ENCODE results near the gene LIN54. TPM values are rescaled to one million over a fixed set of nuclear protein-coding genes. Genes with fewer than 3 reads are reported as not detected.
"Not testable (repeated sequence)": the region's sequence is repeated elsewhere in the genome, so short reads cannot be mapped to it uniquely, and the experiment has no call there.

The LIN54 gene
- total and polyA plus RNA-seq, 8 donors = 1.1 to 5.7 (median 3.1) TPM

DNA sequence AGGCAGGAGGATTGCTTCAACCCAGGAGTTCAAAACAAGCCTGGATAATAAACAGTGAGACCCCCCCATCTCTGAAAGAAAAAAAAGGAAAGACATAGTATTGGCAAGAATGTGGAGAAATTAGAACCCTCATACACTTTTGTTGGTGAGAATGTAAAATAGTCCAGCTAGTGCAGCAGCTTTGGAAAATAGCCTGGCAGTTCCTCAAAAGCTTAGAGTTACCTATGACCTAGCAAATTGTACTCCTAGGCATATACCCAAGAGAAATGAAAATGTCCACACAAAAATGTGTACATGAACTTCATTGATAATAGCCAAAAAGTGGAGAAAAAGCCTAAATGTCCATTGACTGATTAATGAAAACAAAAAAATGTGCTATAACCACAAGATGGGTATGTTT lies 88.8 kb downstream of the LIN54 start:
- no peak overlapping the region for H3K27ac ChIP-seq
- FAIRE-seq (no peak), DNase-seq (no peak), ATAC-seq (no peak)
- H3K36me3 ChIP-seq = peaks cover 0 to 11% (median 0%) of the 10 kb centered on the region in 3 donors
- TF ChIP-seq, protein P1, sequence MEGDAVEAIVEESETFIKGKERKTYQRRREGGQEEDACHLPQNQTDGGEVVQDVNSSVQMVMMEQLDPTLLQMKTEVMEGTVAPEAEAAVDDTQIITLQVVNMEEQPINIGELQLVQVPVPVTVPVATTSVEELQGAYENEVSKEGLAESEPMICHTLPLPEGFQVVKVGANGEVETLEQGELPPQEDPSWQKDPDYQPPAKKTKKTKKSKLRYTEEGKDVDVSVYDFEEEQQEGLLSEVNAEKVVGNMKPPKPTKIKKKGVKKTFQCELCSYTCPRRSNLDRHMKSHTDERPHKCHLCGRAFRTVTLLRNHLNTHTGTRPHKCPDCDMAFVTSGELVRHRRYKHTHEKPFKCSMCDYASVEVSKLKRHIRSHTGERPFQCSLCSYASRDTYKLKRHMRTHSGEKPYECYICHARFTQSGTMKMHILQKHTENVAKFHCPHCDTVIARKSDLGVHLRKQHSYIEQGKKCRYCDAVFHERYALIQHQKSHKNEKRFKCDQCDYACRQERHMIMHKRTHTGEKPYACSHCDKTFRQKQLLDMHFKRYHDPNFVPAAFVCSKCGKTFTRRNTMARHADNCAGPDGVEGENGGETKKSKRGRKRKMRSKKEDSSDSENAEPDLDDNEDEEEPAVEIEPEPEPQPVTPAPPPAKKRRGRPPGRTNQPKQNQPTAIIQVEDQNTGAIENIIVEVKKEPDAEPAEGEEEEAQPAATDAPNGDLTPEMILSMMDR (IDR thresholded peaks at IDR 0.05) = no peak
- intact Hi-C loops (cut with DNase I) = no loop called here
- no peaks in the 10 kb centered on the region for H3K27me3 ChIP-seq
- H3K4me3 ChIP-seq = no peak overlapping the region
- H3K9me3 ChIP-seq = no peaks in the 10 kb centered on the region
- no peaks in the 10 kb centered on the region for H3K4me1 ChIP-seq

DNA sequence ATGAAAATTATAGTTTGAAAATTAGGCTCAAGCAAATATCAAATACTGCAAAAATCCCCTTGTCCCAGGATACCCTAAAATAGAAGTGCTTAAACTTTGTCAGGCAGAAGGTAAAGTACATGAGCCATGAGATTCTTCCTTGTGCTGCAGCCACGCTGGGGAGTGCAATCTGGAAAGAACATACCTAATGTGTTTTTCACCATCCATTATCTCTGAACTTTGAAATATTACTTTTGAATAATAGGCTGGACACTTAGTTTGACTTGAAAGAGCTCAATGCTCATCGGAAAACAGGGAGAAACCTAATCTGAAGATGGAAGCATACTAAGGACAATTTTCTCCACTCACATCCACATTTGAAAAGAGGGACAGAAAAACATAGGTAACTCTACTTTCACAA lies 91.2 kb downstream of the LIN54 start:
- Histone ChIP-seq H3K4me1 (no peaks in the 10 kb centered on the region), H3K9me3 (no peaks in the 10 kb centered on the region), H3K27ac (no peak overlapping the region), H3K27me3 (no peaks in the 10 kb centered on the region), H3K4me3 (no peak overlapping the region), H3K36me3 (peaks cover 0 to 18% (median 0%) of the 10 kb centered on the region in 3 donors)
- DNase-seq (no peak), ATAC-seq (no peak), FAIRE-seq (no peak)
- TF ChIP-seq, protein P1 (IDR thresholded peaks at IDR 0.05) = no peak
- intact Hi-C loops (cut with DNase I) = no loop called here
- WGBS, 2 donors = 66 to 71% methylated on average over 2 of the region's 2 CpGs

DNA sequence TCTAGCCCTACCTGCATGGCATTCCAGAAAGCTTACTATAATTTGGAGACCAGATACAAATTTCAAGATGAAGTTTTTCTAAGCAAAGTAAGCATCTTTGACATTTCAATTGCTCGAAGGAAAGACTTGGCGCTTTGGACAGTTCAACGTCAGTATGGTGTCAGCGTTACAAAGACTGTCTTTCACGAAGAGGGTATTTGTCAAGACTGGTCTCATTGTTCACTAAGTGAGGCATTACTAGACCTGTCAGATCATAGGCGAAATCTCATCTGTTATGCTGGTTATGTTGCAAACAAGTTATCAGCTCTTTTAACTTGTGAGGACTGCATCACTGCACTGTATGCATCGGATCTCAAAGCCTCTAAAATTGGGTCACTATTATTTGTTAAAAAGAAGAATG lies 92.5 kb downstream of the LIN54 start:
- Histone ChIP-seq H3K4me1 (no peaks in the 10 kb centered on the region), H3K4me3 (no peak overlapping the region), H3K27me3 (no peaks in the 10 kb centered on the region), H3K9me3 (no peaks in the 10 kb centered on the region), H3K36me3 (peaks cover 0 to 18% (median 0%) of the 10 kb centered on the region in 3 donors), H3K27ac (no peak overlapping the region)
- DNase-seq (no peak), FAIRE-seq (no peak), ATAC-seq (no peak)
- WGBS, 2 donors = 86 to 87% methylated on average over 7 of the region's 7 CpGs
- TF ChIP-seq, protein P1 (IDR thresholded peaks at IDR 0.05) = no peak
- intact Hi-C loops (cut with DNase I) = no loop called here

- H3K4me1 ChIP-seq; H3K9me3 ChIP-seq; H3K4me3 ChIP-seq; H3K27me3 ChIP-seq; H3K27ac ChIP-seq; intact Hi-C loops (cut with DNase I); FAIRE-seq; DNase-seq; ATAC-seq: not testable (repeated sequence)
- H3K36me3 ChIP-seq = peaks cover 0 to 18% (median 0%) of the 10 kb centered on the region in 3 donors
- 95 to 100% methylated on average over 2 of the region's 2 CpGs for WGBS, 2 donors
Observed at GRCh38 chr4:82913968-82914367, 96.7 kb downstream of the LIN54 start.

DNA sequence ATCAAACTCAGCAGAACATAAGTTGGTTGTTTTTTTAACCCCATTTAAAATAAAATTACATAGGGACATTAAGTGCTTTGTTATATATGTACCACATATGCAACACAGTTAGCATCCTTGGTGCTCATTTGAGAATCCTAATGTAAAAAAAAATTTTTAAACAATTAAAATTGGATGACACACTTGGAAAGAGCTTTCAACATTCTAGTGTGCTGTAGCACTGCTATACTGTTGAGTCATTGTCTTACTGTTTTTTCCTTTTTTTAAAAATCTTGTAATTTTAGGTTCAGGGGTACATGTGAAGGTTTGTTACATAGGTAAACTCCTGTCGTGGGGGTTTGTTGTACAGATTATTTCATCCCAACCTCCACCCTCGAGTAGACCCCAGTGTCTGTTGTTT lies 97.3 kb downstream of the LIN54 start:
- no peaks in the 10 kb centered on the region for H3K9me3 ChIP-seq
- ATAC-seq = no peak
- no peak for DNase-seq
- peaks cover 0 to 18% (median 0%) of the 10 kb centered on the region in 3 donors for H3K36me3 ChIP-seq
- intact Hi-C loops (cut with DNase I) = no loop called here
- 44 to 46% methylated on average over 2 of the region's 2 CpGs for WGBS, 2 donors
- no peak overlapping the region for H3K4me3 ChIP-seq
- H3K4me1 ChIP-seq = no peaks in the 10 kb centered on the region
- TF ChIP-seq, protein P1 (IDR thresholded peaks at IDR 0.05) = no peak
- FAIRE-seq = no peak
- H3K27ac ChIP-seq = no peak overlapping the region
- no peaks in the 10 kb centered on the region for H3K27me3 ChIP-seq

Data from pancreas (tissue), 10 donors.